SW480 (cell line): Measurements from ENCODE around the gene FAM3B.

ENCODE experiments used
- DNase-seq: peaks from one replicate; pipeline ENCODE4 v3.0.0-alpha.2; 2016; ENCODE audit warnings: low spot score

The FAM3B gene

GRCh38 chr21:41319273-41319672 lies 2.7 kb downstream of the FAM3B start:
- no peak for DNase-seq

DNA sequence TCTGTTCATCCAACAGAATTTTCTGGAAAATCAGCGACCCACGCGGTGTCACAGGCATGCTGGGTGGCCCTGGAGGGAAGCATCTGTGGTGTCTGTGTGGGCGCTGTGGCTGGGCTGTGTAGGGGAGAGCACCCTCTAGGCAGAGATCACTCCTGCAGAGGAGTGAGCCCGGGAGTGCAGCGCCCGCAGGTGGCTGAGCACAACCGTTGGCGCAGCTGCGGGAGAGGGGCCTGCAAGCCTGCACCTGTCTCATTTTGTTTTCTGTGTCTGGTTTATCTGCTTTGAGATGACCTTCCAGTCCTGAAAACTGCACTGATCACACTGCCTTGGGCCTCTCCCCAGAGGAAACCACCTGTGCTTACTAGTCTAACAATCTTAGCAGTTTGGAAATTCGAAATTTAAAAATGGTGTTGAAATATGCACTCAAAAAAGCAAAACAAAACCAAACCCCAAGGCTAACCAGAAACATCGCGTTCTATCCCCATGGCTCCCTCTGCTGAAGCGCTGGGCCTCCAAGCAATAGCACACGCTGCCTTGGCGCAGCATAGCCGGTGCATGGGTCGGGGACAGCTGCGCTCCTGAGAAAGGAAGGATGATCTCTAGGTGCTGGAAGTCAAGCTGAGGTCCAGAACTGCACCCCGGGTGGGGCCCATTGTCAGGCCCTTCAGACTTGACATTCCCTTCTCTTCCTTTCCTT lies 4.8 kb downstream of the FAM3B start:
- no peak for DNase-seq

GRCh38 chr21:41321908-41322495 lies 5.4 kb downstream of the FAM3B start:
- no peak for DNase-seq

- no peak for DNase-seq
Observed at GRCh38 chr21:41322496-41323382, 6.1 kb downstream of the FAM3B start.

GRCh38 chr21:41325138-41325912 lies 8.7 kb downstream of the FAM3B start:
- no peak for DNase-seq

- DNase-seq: no peak
Observed at GRCh38 chr21:41326414-41327080, 9.9 kb downstream of the FAM3B start.

DNA sequence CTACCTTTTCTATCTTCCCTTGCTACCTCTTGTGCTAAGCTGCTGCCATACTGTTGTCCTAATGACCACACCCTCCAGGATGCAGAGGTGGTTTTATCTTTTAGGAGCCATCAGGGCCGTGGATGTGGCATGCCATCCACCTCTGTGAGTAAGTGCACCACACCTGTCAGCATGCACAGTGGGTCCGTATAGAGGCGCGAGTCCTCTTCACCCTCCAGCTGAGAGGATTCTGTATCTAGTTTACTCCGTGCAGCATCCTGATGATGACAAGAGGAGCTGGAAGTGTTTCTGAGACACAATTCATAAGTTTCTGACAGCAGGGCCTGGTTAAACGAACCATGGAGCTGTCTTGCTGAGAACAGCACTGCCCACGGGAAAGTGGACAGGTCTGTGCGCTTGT lies 11.2 kb downstream of the FAM3B start:
- DNase-seq: no peak

DNA sequence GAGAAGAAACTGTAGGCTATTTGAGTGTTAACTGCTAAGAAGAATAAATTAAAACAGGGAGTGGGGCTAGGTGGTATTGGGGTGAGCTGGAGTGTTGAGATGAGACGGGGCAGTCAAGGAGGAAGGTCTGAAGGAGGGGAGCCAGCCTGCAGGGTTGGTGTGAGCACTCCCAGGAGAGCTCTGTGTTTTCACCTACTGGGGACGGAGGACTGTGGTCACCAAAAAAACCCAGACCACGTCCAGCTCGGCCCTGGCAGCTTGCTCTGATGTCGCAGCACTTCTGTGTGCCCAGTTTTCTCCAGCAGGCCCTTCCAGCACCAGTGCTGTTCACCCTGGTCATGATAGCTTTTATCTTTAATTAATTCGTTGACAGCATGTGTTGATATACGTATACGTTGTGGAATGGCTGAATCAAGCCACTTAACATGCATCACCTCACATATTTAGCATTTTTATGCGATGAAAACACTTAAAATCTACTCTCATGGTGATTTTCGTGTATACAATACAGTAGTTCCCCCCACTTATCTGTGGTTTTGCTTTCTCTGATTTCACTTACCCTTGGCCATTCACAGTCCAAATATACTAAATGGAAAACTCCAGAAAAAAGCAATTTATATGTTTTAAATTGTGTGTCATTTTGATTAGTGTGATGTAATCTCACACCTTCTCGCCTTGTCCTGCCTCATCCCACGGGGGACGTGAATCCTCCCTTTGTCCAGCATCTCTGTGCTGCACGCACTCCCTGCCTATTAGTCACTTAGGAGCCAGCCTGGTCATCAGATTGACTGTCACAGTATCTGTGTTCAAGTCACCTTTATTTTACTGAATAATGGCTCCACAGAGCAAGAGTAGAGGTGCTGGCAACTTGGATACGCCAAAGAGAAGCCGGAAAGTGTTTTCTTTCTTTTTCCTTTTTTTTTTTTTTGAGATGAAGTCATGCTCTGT lies 12.3 kb downstream of the FAM3B start:
- no peak for DNase-seq

DNA sequence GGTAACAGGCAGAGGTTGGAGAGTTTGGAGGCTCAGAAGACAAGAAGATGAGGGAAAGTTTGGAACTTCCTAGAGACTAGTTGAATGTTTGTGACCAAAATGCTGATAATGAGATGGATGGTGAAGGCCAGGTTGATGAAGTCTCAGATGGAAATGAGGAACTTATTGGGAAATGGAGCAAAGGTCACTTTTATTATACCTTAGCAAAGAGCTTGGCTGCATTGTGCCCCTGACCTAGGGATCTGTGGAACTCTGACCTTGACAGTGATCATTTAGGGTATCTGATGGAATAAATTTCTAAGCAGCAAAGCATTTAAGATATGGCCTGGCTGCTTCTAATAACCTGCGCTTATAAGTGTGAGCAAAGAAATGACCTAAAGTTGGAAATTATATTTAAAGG lies 17.2 kb downstream of the FAM3B start:
- no peak for DNase-seq

DNA sequence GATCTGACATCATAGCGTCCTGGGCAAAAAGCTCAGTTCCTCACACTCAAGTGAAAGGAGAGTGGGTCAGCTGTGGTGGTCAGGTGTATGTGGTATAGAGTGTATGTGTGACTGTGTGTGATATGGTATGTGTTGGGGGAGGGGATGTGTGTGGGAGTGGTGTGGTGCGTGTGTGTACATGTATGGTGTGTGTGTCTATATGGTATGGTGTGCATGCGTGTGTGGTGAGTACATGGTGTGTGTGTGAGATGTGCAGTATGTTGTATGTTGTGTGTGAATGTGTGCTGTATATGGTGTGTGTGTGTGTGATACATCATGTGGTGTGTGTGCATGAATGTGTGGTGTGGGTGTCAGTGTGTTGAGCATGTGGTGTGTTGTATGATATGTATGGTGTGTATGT lies 20.9 kb downstream of the FAM3B start:
- DNase-seq: no peak

GRCh38 chr21:41338455-41338854 lies 21.9 kb downstream of the FAM3B start:
- no peak for DNase-seq

- DNase-seq: no peak
Observed at GRCh38 chr21:41342035-41342434, 25.4 kb downstream of the FAM3B start.

- DNase-seq: no peak
Observed at GRCh38 chr21:41344146-41344545, 27.5 kb downstream of the FAM3B start.

DNA sequence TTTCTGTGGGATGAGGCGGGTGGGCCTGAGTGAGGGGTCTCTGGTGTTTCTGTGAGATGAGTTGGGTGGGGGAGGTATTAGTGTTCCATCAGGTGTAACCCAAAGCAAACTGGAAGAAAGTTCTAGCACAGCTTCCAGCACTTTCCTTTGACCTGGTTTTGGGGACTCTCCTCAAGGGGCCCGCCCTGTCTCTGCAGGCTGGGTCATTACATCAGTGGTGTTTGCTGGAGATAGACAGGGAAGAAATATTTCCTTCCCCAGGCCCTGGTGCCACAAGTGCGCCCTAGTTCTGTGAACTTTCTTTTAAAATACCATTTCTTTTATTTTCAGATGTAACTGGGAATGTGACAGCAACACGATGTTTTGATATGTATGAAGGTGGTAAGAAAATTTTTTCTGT lies 28.8 kb downstream of the FAM3B start:
- no peak for DNase-seq

- peak; percentile 34 for DNase-seq
Observed at GRCh38 chr21:41345934-41346685, 29.5 kb downstream of the FAM3B start.

- no peak for DNase-seq
Observed at GRCh38 chr21:41346758-41347157, 30.2 kb downstream of the FAM3B start.

DNA sequence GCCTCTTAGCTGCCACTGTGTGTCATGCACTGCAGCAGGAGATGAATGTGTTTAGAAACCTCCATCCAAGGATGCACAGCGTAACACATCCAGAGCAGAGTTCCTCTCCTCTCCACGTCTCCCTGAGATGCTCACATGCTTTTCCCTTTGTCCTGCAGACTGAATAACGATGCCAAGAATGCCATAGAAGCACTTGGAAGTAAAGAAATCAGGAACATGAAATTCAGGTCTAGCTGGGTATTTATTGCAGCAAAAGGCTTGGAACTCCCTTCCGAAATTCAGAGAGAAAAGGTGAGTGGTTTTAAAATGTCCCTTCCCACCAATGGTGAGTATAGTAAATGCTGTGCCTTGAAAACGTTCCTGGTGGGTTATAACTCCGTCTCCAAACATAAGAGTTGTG lies 31.8 kb downstream of the FAM3B start:
- no peak for DNase-seq

DNA sequence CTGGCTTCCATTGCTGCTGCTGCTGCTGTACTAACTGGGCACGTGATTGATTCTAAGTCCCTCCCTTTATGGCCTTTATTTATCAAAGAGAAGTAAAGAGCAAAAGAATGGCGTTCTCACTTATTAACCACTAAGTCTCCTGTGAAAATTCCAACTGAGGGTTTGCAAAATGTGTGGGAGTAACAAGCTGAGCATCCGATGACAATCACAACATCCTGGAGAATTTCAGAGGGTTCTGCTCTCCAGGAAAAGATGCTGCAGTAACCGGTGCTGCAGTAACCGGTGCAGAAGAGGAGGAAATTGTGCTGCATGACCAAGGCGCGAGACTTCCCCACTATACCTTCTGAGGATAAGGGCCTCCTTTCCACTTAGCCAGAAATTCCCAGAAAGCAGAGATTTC lies 32.5 kb downstream of the FAM3B start:
- DNase-seq: no peak

GRCh38 chr21:41349619-41350390 lies 33.2 kb downstream of the FAM3B start:
- no peak for DNase-seq
